Activated naive CD8-positive, alpha-beta T cell treated with anti-CD3 and anti-CD28 coated beads for 36 hours (primary cell): Measurements from ENCODE around the gene SCLY. TPM values are rescaled to one million over a fixed set of nuclear protein-coding genes. Genes with fewer than 3 reads are reported as not detected.
A peak's percentile ranks its signal among the peaks of the same experiment; 100 is the strongest.

Experiments used
- DNase-seq: peaks from one replicate; pipeline ENCODE4 v3.0.0; 2021
- H3K27ac Mint-ChIP-seq: one replicate; pipeline ENCODE4 v1.8.0; 2022; ENCODE audit warnings: mild to moderate bottlenecking, moderate library complexity, mixed read lengths
- H3K27me3 Mint-ChIP-seq: one replicate; pipeline ENCODE4 v1.8.0; 2022; ENCODE audit warnings: mild to moderate bottlenecking, mixed read lengths
- H3K36me3 Mint-ChIP-seq: one replicate; pipeline ENCODE4 v1.8.0; 2021; ENCODE audit warnings: mild to moderate bottlenecking, mixed read lengths
- H3K4me1 Mint-ChIP-seq: one replicate; pipeline ENCODE4 v1.8.0; 2021; ENCODE audit warnings: mixed read lengths
- H3K4me3 Mint-ChIP-seq: one replicate; pipeline ENCODE4 v1.8.0; 2022; ENCODE audit warnings: mild to moderate bottlenecking, moderate library complexity, mixed read lengths
- H3K9me3 Mint-ChIP-seq: one replicate; pipeline ENCODE4 v1.8.0; 2022; ENCODE audit warnings: mixed read lengths
- total RNA-seq, 2 experiments: library from RNA; stranded (reverse); gene quantifications; one replicate each; pipeline ENCODE4 v1.2.3, GENCODE V29; 2021

The SCLY gene
- total RNA-seq, 2 experiments from 2014 or later, result 71.6 to 72.9 TPM

DNA sequence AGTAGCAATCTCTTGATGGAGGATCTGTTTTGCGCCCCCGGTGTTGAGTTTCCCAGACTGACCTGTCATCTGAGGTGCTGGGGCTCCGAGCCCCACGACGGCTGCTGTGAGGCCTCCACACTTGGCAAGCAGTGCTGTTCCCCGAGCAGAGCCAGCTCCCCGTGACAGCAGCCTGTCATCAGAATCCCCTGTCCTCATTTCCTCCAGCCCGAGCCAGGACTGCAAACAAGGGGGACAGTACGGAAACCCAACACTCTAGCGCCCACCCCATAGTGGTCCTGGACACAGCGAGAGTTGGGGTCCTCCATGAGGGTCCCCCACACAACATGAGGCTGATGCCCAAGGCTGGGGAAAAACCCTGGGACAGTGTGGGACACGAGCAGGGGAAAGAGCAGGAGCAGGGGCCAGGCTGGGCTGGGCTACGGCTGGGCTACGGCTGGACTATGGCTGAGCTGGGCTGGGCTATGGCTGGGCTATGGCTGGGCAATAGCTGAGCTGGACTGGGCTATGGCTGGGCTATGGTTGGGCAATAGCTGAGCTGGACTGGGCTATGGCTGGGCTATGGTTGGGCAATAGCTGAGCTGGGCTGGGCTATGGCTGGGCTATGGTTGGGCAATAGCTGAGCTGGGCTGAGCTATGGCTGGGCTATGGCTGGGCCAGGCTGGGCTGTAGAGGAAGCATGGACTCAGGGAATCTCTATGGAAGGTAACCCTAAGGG is 76.2 kb downstream of the SCLY start:
- H3K9me3 Mint-ChIP-seq, result no peaks in the 10 kb centered on the region
- H3K4me1 Mint-ChIP-seq, result peaks cover 5% of the 10 kb centered on the region
- H3K36me3 Mint-ChIP-seq, result no peaks in the 10 kb centered on the region
- H3K27me3 Mint-ChIP-seq, result no peaks in the 10 kb centered on the region
- H3K27ac Mint-ChIP-seq, result no peak overlapping the region
- no peak overlapping the region for H3K4me3 Mint-ChIP-seq
- no peak for DNase-seq

DNA sequence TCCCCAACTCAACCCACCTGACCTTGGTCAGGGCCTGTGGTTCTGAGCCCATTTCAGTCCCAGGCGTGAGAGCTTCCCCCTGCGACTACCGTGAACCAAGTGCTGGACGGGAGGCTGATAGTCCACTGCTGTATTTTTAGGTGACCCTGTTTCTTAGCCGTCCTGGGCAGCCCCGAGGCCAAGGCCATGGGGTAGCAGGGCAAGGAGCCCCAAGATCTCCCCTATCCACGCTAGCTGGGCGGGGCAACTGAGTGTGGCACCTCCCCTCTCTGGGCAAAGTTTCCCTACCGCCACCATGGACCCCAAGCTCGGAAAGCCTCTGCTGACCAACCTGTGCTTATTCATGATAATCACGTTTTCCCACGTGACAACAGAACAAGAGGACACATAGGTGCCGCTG is 77.1 kb downstream of the SCLY start:
- no peak for DNase-seq
- H3K9me3 Mint-ChIP-seq, result no peaks in the 10 kb centered on the region
- no peaks in the 10 kb centered on the region for H3K27me3 Mint-ChIP-seq
- H3K4me1 Mint-ChIP-seq, result peaks cover 6% of the 10 kb centered on the region
- no peaks in the 10 kb centered on the region for H3K36me3 Mint-ChIP-seq
- H3K27ac Mint-ChIP-seq, result no peak overlapping the region
- no peak overlapping the region for H3K4me3 Mint-ChIP-seq

DNA sequence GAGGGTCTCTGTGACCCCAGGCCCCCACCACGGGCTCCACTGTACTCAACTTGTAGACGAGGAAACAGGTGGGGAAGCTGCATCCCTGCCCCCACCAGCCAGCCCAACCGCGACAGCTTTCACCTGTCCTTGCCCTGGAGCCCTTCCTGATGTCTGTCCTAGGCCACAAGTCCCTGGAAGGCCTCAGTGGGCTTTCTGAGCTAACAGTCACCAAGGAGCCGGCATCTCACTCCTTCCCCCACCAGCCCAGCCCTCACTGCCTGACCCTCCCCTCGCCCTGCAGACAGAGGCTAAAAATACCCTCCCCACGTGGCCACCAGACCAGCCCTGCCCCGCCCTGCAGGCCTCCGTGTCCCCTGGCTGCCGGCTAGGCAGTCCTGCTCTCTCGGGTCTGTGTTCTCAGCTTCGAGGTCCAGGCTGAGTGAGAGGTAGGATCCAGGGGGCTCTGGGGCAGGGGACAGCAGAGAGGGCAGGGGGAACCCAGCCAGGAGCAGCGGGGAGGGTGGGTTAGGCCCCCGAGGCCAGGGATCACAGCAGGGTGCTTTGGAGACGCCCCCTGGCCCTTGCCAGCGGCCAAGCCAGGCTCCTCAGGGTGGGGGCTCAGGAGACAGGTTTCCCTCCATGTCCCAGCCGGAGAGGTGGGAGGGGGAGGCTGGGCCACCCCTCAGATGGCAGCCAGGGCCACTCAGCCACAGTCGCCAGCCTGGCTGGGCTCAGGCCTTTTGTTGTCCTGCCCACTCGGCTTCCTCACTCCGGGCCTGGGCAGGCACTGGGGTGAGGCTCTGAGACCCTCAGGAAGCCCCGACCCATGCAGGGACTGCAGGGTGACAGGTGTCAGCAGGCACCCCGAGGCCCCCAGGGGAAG is 77.8 kb downstream of the SCLY start, which contains the start of gene KLHL30:
Gene KLHL30 (plus strand): TSS at position 338 of the 865 bp plus-strand sequence. CDS start 2,087 bp downstream, outside the sequence.
- Mint-ChIP-seq H3K27ac (no peak within 1 kb of the TSS), H3K4me1 (peaks cover 6% of the 10 kb centered on the region), H3K27me3 (no peaks in the 10 kb centered on the region), H3K36me3 (no peaks in the 10 kb centered on the region), H3K9me3 (no peaks in the 10 kb centered on the region), H3K4me3 (no peak within 1 kb of the TSS)
- DNase-seq, result no peak

DNA sequence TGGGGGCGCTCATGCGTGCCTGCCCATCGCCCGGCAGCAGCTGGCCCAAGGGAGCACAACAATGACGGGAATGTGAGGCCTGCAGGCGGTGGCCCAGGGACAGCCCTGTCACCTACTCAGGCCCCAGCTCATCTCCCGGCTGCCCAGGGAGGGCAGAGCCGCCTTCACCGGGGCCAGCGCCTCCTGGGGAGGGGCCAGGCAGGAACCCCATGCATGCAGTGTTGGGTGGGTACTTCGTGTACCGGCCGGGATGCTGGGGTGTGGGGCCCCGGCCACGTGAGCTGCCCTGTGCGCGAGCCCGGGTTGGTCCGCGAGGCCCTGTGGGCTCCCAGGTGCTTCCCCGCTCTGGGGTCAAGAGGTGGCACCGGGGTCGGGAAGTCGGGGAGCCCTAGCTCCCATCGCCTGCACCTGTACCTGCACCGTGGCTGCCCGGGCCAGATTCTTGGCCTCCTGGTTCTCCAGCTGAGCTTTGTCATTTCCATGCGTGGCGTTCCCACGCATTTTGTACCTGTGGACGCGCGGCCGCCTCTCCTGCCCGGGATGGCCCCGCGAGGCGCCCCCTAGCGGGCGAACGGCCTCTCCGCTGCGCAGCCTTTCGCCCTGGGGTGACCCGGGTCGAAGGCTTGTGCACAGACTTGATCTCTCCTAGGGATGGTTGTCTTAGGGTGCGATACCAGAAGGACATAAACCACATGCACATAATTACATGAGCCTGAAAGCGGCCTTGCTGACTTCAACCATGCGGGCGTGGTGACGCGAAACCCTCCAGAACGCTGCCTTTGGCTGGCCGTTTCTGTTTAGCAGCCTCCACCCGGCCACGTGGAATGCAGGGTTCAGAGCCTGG is 78.6 kb downstream of the SCLY start:
- Mint-ChIP-seq H3K9me3 (no peaks in the 10 kb centered on the region), H3K27ac (no peak overlapping the region)
- peak; percentile 47 for DNase-seq

DNA sequence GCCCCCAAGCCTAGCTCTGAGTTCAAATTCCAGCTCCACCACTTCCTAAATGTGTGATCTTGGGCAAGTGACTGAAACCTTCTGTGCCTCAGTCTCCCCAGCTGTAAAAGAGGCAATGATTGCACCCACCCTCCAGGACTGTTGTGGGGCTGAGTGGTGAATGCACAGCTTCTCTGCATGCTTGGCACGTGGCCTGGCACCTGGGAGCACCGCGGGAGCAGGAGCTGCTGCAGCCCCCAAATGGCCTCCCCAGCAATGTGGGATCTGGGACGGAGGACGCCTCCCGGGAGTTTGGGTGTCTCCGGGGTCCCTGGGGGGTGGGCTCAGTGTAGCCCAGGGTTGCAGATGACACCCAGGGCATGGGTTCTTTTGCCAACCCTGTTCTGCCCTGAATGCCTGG is 79.2 kb downstream of the SCLY start:
- peaks cover 7% of the 10 kb centered on the region for H3K4me1 Mint-ChIP-seq
- no peaks in the 10 kb centered on the region for H3K36me3 Mint-ChIP-seq
- H3K4me3 Mint-ChIP-seq, result no peak overlapping the region
- no peak for DNase-seq
- no peaks in the 10 kb centered on the region for H3K9me3 Mint-ChIP-seq
- no peak overlapping the region for H3K27ac Mint-ChIP-seq
- H3K27me3 Mint-ChIP-seq, result no peaks in the 10 kb centered on the region

More for the DNA sequence above, 78.6 kb downstream of the SCLY start:
- Mint-ChIP-seq H3K4me3 (no peak overlapping the region), H3K36me3 (no peaks in the 10 kb centered on the region), H3K4me1 (peaks cover 7% of the 10 kb centered on the region), H3K27me3 (no peaks in the 10 kb centered on the region)

DNA sequence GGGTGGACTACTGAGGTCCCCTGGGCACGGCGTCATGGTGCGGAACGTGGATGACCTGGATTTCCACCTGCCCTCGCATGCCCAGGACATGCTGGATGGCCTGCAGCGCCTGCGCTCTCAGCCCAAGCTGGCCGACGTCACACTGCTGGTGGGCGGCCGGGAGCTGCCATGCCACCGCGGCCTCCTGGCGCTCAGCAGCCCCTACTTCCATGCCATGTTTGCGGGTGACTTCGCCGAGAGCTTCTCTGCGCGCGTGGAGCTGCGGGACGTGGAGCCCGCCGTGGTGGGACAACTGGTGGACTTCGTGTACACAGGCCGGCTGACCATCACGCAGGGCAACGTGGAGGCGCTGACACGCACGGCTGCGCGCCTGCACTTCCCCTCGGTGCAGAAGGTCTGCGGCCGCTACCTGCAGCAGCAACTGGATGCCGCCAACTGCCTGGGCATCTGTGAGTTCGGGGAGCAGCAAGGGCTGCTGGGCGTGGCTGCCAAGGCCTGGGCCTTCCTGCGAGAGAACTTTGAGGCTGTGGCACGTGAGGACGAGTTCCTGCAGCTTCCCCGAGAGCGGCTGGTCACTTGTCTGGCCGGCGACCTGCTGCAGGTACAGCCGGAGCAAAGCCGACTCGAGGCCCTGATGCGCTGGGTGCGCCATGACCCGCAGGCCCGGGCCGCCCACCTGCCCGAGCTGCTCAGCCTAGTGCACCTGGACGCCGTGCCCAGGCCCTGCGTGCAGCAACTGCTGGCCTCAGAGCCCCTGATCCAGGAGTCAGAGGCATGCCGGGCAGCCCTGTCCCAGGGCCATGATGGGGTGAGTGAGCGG is 80.1 kb downstream of the SCLY start:
- H3K9me3 Mint-ChIP-seq, result no peaks in the 10 kb centered on the region
- H3K36me3 Mint-ChIP-seq, result no peaks in the 10 kb centered on the region
- H3K4me1 Mint-ChIP-seq, result peaks cover 7% of the 10 kb centered on the region
- H3K27me3 Mint-ChIP-seq, result no peaks in the 10 kb centered on the region
- H3K4me3 Mint-ChIP-seq, result no peak overlapping the region
- no peak overlapping the region for H3K27ac Mint-ChIP-seq
- DNase-seq, result no peak

DNA sequence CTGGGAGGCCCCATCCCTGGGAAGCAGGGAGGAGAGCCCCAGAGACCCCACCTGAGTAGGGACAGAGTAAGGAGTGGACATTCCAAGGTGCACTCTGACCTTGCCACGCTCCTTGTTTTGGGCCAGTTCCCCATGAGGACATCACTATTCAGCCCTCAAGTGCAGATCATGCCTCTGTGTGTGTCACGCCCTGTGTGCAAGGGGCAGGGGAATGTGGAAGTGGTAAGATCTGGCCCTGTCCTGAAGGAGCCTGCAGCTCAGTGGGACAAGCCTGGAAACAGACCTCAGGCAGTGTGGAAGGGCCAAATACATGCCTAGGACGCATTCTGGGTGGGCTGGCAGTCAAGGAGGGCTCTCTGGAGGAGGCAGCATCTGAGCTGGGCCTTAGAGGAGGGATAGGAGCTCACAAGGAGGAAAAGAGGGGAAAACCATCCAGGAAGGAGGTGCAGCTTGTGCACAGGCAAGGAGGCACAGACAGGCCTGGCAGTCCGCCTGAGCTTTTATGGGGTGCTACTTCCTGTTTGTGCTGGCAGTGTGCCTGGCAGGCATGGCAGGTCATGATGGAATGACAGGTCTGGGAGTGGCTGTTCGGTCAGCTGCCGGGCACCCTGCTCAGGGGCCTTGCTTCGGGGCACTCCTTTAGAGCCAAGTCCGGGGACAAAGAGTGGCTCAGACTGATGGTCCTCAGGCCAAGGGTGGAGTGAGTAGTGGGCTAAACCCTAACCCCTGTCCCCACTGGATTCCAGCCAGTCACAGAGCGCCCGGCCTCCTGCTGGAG is 80.9 kb downstream of the SCLY start:
- Mint-ChIP-seq H3K4me1 (peaks cover 7% of the 10 kb centered on the region), H3K27ac (no peak overlapping the region), H3K9me3 (no peaks in the 10 kb centered on the region), H3K27me3 (no peaks in the 10 kb centered on the region), H3K36me3 (no peaks in the 10 kb centered on the region), H3K4me3 (no peak overlapping the region)
- DNase-seq, result no peak

DNA sequence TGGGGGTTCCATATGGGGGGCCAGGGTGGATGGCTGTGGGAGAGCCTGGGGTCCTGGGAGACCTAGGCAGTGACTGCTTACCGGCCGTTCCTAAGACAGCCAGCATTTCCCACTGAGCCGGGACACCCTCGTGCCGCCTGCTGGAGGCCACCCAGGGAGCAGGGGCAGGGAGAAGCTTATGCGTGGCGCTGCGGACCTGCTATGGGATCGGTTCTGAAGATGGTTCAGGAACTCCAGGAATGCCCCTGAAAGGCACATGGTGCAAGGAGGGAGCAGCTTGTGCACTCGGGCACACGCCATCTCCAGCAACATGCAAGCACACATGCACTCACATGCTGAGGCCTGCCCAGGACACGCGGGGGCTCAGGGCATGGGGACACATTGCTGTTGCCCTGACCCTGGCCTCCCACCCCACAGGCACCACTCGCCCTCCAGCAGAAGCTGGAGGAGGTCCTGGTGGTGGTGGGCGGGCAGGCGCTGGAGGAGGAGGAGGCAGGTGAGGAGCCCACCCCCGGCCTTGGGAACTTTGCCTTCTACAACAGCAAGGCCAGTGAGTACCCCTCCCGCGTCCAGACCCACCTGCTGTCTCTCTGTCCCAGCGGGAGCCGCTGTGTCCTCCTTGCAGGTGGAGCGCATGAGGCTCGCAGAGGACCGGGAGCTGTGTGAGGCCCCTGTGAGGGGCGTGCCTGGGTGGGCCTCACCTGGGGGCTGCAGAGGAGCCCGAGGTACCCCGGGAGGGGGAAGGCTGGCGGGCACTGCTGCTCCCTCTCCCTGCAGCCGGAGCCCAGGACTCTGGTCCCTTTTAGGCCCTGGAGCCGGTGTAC is 81.8 kb downstream of the SCLY start:
- Mint-ChIP-seq H3K9me3 (no peaks in the 10 kb centered on the region), H3K27me3 (no peaks in the 10 kb centered on the region), H3K4me1 (peaks cover 7% of the 10 kb centered on the region), H3K4me3 (no peak overlapping the region), H3K36me3 (no peaks in the 10 kb centered on the region), H3K27ac (no peak overlapping the region)
- DNase-seq, result no peak

DNA sequence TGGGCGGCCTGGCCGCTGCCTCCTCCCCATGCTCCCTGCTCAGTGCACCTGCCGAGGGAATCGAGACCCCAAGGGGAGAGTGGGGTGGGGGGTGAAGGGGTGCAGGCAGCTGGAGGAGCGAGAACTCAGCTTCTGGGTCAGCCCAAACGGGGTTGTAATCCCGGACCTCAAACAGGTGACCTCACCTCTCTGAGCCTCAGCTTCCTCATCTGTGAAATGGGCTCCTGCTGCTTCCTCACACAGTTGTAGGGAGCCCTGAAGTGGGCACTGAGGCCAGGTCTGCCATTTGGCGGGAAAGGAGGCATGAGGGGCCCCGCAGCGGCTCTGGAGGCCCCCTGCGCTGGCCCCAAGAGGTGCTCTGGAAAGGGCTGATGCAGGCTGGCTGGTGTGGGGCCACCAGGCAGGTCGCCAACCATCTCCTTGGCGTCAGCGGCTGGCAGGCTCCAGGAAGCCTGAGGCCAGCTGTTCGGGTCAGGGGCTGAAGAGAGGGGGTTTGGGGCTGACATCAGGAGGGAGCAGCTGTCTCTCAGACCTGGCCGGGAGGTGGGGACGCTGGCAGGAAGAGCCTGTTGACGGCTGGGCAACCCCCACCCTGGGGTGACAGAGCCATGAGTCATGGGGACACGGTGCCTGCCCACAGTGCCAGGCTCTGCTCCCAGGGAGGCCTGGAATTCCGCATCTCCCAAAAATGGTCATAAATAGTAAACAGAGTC is 82.6 kb downstream of the SCLY start:
- Mint-ChIP-seq H3K27ac (no peak overlapping the region), H3K4me3 (no peak overlapping the region), H3K4me1 (peaks cover 7% of the 10 kb centered on the region), H3K9me3 (no peaks in the 10 kb centered on the region), H3K27me3 (no peaks in the 10 kb centered on the region), H3K36me3 (no peaks in the 10 kb centered on the region)
- DNase-seq, result no peak

DNA sequence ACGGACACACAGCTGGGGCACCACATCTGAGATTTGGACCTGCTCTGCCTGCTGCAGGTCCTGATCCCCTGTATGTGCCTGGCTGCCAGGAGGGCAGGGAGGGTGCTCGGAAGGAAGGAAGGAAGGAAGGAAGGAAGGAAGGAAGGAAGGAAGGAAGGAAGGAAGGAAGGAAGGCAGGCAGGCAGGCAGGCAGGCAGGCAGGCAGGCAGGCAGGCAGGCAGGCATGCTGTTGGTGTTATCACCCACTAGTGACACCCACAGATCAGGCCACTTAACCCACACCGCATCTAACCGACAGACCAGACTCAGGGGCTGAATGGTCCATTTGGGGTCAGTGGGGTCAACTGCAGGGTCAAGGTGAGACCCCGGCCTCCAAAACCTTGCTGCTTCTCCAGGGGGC is 83.5 kb downstream of the SCLY start:
- DNase-seq, result no peak
- Mint-ChIP-seq H3K9me3 (no peaks in the 10 kb centered on the region), H3K27me3 (no peaks in the 10 kb centered on the region), H3K36me3 (no peaks in the 10 kb centered on the region), H3K27ac (no peak overlapping the region), H3K4me3 (no peak overlapping the region), H3K4me1 (peaks cover 7% of the 10 kb centered on the region)

DNA sequence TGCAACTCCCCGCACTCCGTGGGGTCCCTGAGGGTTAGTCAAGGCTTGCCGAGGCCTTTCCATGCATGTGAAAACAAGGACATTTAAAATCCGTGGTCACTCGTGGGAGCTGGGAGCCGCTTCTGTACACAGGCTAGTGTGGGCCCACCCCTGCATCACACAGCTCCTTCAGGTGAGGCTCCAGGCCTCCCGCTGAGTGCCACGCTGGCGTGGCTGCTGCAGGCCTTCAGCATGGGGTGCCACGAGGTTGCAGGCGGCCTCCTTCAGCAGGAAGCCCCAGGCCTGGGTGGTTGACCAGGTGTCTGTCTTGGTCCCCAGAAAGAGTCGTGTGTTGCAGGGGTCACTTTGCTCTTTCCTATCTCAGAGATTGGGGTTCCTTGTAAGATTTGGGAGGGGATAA is 84.2 kb downstream of the SCLY start:
- H3K27ac Mint-ChIP-seq, result no peak overlapping the region

DNA sequence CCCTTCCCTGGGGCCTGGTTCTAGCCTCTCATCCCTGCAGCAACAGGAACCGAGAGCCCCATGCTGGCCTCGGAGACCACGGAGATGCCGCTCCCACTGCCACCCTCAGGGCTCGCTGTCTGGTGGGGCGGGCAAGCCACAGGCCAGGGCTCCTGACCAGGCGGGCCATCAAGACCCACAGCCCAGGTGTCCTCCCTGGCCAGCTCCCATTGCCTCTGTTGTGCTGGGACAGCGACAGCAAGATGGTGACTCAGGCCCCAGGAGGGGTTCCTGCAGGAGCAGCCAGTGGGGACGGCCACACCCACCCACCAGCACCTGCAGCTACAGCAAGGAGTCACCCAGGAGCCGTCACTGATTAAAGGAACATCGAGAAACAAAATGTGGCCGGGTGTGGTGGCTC is 85.0 kb downstream of the SCLY start:
- no peak overlapping the region for H3K27ac Mint-ChIP-seq
- peaks cover 7% of the 10 kb centered on the region for H3K4me1 Mint-ChIP-seq
- no peaks in the 10 kb centered on the region for H3K27me3 Mint-ChIP-seq
- H3K9me3 Mint-ChIP-seq, result no peaks in the 10 kb centered on the region
- no peak for DNase-seq
- H3K4me3 Mint-ChIP-seq, result no peak overlapping the region
- no peaks in the 10 kb centered on the region for H3K36me3 Mint-ChIP-seq

More for the DNA sequence above, 84.2 kb downstream of the SCLY start:
- Mint-ChIP-seq H3K4me3 (no peak overlapping the region), H3K36me3 (no peaks in the 10 kb centered on the region), H3K9me3 (no peaks in the 10 kb centered on the region), H3K27me3 (no peaks in the 10 kb centered on the region), H3K4me1 (peaks cover 7% of the 10 kb centered on the region)
- no peak for DNase-seq
